AG04449 (cell line): ENCODE measurements around the gene DCST2.
"Not testable (repeated sequence)": the region's sequence is repeated elsewhere in the genome, so short reads cannot be mapped to it uniquely, and the experiment has no call there.

Experiments used
- CTCF ChIA-PET: fragments of 350-600 bp; formaldehyde crosslinking; extraction: SDS; loops from one replicate; lab custom pipeline; 2021; ENCODE audit warnings: antibody characterized with exemption; lab: Yijun Ruan, JAX
- POLR2A ChIA-PET: fragments of 400-600, 350-600 bp; formaldehyde crosslinking; extraction: SDS; loops from one replicate; lab custom pipeline; 2020; ENCODE audit warnings: antibody characterized with exemption, inconsistent platforms; lab: Yijun Ruan, JAX
- DNase-seq: peaks from one replicate; pipeline ENCODE4 v3.0.0-alpha.2; 2010; ENCODE audit warnings: low read depth, low spot score
- H3K4me3 ChIP-seq: 2 replicates; pipeline ENCODE4 v1.5.1; 2011; ENCODE audit warnings: low read depth, mild to moderate bottlenecking, control low read depth, low read length
- TF ChIP-seq, protein P1 (sequence below): IDR thresholded peaks from one replicate; pipeline ENCODE4 v1.5.1; 2011; ENCODE audit warnings: mild to moderate bottlenecking, moderate library complexity, low read length, control low read depth, inconsistent platforms; ENCODE audit not compliant: insufficient read depth; ENCODE audit errors: missing control alignments

DCST2 gene

DNA sequence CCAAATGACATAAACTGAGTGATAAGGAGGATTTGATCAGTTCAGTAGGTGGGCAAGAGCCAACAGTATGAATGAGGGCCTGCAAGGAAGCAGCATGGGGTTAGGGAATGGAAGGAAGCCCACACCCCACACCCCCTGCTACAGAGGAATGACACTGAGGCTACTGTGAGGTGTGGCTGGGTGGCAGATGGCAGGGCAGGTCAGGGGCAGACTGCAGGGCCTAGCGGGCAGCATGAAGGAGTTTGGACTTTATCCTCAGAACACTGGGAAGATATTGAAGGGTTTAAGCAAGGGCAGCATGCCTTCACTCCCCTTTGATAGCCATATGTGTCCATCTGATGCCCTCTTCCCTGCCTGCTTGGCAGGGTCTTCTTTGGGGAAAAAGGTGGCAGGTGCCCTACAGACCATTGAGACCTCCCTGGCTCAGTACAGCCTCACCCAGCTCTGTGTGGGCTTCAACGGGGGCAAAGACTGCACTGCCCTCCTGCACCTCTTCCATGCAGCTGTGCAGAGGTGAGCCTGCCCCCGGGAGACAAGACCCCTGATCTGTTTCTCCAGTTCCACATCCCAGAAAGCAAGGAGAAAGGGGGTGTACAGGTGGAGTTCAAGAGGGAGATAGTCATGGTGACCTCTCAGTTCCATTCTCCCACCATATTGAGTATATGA is 44.3 kb downstream of the DCST2 start:
- POLR2A ChIA-PET, result interaction anchor here (0.7 kb wide), 2 partner anchors 18 to 62 kb away, joined by 3 to 4 read pairs; partner anchors contain the start of genes ADAM15 and SHC1
- no peak for DNase-seq
- TF ChIP-seq, protein P1, sequence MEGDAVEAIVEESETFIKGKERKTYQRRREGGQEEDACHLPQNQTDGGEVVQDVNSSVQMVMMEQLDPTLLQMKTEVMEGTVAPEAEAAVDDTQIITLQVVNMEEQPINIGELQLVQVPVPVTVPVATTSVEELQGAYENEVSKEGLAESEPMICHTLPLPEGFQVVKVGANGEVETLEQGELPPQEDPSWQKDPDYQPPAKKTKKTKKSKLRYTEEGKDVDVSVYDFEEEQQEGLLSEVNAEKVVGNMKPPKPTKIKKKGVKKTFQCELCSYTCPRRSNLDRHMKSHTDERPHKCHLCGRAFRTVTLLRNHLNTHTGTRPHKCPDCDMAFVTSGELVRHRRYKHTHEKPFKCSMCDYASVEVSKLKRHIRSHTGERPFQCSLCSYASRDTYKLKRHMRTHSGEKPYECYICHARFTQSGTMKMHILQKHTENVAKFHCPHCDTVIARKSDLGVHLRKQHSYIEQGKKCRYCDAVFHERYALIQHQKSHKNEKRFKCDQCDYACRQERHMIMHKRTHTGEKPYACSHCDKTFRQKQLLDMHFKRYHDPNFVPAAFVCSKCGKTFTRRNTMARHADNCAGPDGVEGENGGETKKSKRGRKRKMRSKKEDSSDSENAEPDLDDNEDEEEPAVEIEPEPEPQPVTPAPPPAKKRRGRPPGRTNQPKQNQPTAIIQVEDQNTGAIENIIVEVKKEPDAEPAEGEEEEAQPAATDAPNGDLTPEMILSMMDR, result no peak
- CTCF ChIA-PET, result interaction anchor here (1.2 to 7.7 kb wide), 3 partner anchors 7 to 61 kb away, joined by 4 to 119 read pairs (median 9); partner anchors contain the start of genes ADAM15 and LENEP
- H3K4me3 ChIP-seq, result no peak overlapping the region

DNA sequence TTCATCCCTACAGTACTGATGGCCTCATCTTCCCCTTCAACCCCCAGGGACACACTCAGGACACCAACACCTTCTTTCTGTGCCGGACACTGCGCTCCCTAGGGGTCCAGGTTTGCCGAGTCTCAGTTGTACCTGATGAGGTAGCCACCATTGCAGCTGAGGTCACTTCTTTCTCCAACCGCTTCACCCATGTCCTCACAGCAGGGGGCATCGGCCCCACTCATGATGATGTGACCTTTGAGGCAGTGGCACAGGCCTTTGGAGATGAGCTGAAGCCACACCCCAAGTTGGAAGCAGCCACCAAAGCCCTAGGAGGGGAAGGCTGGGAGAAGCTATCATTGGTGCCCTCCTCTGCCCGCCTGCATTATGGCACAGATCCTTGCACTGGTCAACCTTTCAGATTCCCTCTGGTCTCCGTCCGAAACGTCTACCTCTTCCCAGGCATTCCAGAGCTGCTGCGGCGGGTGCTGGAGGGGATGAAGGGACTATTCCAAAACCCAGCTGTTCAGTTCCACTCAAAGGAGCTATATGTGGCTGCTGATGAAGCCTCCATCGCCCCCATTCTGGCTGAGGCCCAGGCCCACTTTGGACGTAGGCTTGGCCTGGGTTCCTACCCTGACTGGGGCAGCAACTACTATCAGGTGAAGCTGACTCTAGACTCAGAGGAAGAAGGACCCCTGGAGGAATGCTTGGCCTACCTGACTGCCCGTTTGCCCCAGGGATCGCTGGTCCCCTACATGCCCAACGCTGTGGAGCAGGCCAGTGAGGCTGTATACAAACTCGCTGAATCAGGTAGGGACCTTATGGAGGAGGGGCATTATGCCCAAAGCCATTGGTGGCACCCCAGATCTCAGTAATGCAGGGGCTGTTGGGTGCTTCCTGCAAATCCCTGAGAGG is 45.3 kb downstream of the DCST2 start:
- ChIA-PET CTCF (interaction anchor here (0.7 to 7.7 kb wide), 5 partner anchors 8 to 97 kb away, joined by 3 to 119 read pairs (median 4); partner anchors contain the start of gene LENEP), POLR2A (interaction anchor here (0.7 kb wide), 1 partner anchor 63 kb away, joined by 3 read pairs; the partner anchor contains the start of gene ADAM15)
- TF ChIP-seq, protein P1, result no peak
- DNase-seq, result no peak
- no peak overlapping the region for H3K4me3 ChIP-seq

DNA sequence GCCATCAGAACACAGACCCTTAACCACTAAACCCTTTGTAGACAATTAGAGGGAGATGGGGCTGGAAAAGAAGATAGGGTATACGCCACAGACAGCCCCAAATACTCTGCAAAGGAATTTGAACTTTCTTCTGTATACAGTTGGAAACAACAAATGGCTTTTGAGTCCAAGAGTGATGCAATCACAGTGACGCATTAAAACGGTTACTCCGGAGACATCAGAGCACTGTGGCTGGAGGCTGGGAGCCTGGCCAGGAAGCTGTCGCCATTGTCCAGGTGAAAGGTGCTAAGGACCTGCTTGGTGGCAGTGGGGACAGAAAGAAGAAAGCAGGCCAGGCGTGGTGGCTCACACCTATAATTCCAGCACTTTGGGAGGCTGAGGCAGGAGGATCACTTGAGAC is 46.3 kb downstream of the DCST2 start:
- CTCF ChIA-PET, result interaction anchor here (1.2 to 7.7 kb wide), 5 partner anchors 8 to 98 kb away, joined by 3 to 119 read pairs (median 4); partner anchors contain the start of gene LENEP
- POLR2A ChIA-PET, result no interaction called here
- TF ChIP-seq, protein P1, result no peak
- no peak for DNase-seq
- no peak overlapping the region for H3K4me3 ChIP-seq

DNA sequence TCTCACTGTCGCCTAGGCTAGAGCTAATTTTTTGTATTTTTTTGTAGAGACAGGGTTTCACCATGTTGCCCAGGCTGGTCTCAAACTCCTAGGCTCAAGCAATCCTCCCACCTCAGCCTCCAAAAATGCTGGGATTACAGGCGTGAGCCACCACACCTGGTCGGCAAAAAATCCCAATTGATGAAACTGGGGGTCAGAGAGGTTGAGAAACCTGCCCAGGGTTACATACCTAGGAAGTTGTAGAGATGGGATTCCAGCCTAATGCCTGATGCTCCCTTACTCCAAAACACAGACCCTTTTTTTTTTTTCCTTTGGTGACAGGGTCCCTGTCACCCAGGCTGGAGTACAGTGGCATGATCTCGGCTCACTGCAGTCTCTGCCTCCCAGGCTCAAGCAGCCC is 46.8 kb downstream of the DCST2 start:
- H3K4me3 ChIP-seq, DNase-seq, POLR2A ChIA-PET: not testable (repeated sequence)
- CTCF ChIA-PET, result interaction anchor here (1.4 to 7.7 kb wide), 2 partner anchors 10 to 22 kb away, joined by 4 to 119 read pairs; partner anchors contain the start of gene LENEP

DNA sequence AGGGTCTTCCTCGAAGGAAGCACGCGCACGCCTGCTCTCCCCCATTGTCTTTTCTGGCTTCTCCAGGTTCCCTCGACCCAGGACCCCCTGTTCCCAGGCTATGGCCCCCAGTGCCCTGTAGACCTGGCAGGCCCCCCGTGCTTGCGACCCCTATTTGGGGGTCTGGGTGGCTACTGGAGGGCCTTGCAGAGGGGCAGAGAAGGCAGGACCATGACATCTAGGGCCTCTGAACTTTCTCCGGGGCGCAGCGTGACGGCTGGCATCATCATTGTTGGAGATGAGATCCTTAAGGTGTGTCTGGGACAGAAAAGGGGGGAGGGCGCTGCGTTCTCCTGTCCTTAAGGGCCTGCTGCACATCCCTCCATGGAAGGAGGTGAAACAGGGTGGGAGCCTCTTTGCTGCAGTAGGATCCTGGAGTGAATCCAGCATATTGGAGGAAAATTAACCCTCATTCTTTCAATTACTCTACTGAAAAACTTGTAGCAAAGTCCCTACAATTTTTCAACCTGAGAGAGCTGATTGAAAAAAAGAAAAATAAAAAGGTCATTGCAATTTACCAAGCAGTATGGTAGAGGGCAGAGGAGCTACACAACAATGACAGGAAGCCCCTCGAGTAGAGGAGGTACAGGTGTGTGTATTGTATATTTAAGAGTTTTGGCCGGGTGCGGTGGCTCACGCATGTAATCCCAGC is 49.7 kb downstream of the DCST2 start:
- no peak for DNase-seq
- ChIA-PET POLR2A (interaction anchor here (0.8 to 2.7 kb wide), 6 partner anchors 7 to 25 kb away, joined by 3 to 17 read pairs (median 5); partner anchors contain the start of genes CKS1B, LENEP and SHC1), CTCF (interaction anchor here (1.3 to 7.7 kb wide), 4 partner anchors 12 to 61 kb away, joined by 4 to 119 read pairs (median 6); partner anchors contain the start of genes LENEP and PBXIP1)
- peak overlapping the region; percentile 84 for H3K4me3 ChIP-seq
- TF ChIP-seq, protein P1, result no peak
